ENCODE data around the gene ZNF443.
A peak's percentile ranks its signal among the peaks of the same experiment; 100 is the strongest.
"Not testable (repeated sequence)": the region's sequence is repeated elsewhere in the genome, so short reads cannot be mapped to it uniquely, and the experiment has no call there.

ZNF443 gene

DNA sequence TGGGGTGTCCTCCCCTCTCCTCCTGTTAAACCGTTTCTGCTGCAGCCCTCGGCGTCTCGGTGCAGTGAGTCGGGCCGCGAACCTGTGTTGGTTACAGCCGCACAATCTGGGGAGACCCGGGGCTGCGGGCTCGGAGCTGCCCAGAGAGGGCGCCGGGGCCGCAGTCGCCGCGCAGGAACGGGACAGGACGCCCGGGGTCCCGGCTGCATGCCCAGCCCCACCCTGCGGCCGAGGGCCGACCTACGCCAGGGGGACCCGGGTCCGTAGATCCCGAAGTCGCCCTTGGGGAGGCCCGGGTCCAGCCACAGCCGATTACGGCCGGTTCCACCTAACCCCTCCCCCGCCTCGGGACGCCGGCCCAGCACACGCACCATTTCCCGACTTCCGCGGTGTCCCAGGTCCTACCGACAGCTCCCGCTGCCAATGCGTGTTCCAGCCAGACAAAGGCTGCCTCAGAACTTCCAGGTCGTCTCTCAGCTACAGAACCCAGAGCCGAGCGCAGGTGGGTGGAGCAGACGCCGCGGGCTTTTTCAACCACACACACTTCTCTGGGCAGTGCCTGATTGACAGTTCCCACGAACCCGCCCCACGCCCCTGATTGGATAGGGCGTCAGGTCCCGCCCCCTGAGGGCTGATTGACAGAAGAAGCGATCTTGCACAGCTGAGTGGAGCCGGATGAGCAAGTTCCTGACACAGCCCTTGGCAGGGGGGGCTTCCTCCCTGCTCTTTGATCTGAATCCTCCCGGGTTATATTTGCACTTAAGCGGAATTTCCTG is at the start of gene ZNF443:
Gene ZNF443 (minus strand): TSS at position 481 of the 776 bp plus-strand sequence. CDS start 107 bp downstream, at position 374.
- peak; percentile 99 for DNase-seq

DNA sequence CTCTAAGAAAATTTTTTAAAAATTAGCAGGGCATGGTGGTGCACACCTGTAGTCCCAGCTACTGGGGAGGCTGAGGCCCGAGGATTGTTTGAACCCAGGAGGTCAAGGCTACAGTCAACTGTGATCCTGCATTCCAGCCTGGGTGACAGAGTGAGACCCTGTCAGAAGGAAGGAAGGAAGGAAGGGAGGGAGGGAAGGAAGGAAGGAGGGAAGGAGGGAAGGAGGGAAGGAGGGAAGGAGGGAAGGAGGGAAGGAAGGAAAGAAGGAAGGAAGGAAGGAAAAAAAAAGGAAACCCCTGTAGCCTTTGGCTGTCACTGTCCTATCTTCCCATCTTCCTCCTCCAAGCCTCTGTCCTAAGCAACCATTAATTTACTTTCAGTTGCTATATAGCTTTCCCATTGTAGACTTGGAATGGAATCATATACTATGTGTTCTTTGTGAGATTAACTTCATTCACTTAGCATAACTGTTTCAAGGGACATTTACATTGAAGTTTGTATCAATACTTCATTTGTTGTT is 45.5 kb upstream of the ZNF443 start:
- DNase-seq: not testable (repeated sequence)

DNA sequence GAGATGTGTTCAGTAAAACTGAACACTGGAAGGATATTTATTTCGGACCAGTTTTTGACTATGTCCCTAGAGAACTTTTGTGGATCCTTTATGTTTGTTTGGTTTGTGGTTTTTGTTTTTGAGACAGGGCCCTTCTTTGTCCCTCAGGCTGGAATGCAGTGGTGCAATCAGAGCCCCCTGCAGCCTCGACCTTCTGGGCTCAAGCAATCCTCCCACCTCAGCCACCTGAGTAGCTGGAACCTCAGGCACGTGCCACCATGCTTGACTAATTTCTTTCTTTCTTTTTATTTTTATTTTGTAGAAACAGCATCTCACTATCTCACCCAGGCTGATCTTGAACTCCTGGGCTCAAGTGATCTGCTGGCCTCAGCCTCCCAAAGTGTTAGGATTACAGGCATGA is 44.8 kb upstream of the ZNF443 start:
- no peak for DNase-seq

- DNase-seq: no peak
Observed at GRCh38 chr19:12485052-12485416, 44.2 kb upstream of the ZNF443 start.

GRCh38 chr19:12484371-12485051 is 43.7 kb upstream of the ZNF443 start, which contains the start of gene ZNF709:
Gene ZNF709, minus strand, starts transcription at chr19:12484816. Its CDS starts 159 bp downstream, at chr19:12484657.
- DNase-seq: peak; percentile 86

DNA sequence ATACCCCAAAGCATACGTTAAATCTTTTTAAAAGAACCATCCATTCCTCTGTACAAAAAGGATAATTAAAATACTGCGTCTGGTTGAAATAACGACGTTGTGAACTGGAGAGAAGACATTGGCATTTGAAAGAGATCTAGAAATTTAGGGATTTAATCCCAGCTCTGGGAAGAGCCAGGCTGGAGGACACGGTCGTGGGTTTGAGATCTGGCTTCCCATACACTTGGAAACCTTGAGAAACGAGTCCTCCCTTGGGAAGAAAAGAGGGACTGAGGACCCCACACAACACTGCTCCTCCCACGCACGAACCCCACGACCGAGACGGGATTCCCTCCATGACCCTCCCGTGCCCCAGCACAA is 43.2 kb upstream of the ZNF443 start:
- DNase-seq: no peak

DNA sequence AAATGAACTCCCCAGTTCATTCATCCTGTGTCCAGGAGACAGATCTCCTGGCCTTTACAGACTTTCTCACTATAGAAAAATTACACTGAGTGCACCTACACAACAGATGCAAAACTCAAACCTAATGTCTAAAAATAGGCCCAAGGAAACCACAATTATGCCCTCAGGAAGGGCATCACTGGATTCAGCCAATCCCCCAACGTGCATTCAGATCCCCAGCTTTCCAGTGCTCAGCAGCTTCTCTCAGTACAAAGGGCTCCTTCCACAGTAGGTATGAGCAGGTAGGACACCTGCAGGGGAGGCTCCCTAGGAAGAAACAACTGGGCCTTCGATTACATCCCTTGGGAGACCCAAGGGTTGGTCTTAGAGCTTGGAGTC is 41.7 kb upstream of the ZNF443 start:
- no peak for DNase-seq

- no peak for DNase-seq
Observed at GRCh38 chr19:12481781-12482508, 41.1 kb upstream of the ZNF443 start.

DNA sequence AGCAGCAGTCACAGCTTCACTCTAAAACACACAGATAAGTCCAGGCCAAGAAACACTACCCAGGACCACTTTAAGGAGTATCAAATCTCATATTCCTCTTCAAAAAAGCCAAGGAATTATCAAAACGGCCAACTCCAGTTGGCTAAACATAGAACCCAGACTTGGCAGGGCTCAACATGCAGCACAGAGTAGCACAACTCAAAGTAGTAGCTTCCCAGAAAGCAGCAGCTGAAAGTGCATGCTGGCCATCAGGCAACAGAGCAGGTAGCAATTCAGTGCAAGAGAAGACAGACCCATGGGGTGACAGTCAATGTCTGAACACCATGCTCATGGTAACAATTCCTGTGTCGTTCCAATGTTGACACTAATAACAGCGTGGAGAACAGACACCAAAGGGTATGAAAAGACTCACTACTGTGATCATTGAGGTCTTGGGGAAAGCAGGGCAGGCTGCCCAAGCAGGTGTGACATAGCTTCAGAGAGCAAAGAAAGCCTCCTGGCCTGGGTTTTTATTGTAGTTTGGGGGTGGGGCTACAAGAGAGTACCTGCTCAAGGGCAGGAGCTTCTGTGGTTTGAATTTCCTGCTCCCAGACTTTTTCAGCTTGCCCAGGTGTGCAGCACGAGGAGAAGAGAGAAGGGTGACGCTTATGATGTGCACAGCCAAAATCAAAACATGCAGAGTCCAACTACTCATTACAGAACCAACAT is 37.6 kb upstream of the ZNF443 start:
- DNase-seq: no peak

DNA sequence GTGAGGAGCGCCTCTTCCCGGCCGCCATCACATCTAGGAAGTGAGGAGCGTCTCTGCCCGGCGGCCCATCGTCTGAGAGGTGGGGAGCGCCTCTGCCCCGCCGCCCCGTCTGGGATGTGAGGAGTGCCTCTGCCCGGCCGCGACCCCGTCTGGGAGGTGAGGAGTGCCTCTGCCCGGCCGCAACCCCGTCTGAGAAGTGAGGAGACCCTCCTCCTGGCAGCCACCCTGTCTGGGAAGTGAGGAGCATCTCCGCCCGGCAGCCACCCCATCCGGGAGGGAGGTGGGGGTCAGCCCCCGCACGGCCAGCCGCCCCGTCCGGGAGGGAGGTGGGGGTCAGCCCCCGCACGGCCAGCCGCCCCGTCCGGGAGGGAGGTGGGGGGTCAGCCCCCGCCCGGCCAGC is 26.8 kb upstream of the ZNF443 start:
- not testable (repeated sequence) for DNase-seq

- no peak for DNase-seq
Observed at GRCh38 chr19:12465211-12465610, 24.4 kb upstream of the ZNF443 start.

DNA sequence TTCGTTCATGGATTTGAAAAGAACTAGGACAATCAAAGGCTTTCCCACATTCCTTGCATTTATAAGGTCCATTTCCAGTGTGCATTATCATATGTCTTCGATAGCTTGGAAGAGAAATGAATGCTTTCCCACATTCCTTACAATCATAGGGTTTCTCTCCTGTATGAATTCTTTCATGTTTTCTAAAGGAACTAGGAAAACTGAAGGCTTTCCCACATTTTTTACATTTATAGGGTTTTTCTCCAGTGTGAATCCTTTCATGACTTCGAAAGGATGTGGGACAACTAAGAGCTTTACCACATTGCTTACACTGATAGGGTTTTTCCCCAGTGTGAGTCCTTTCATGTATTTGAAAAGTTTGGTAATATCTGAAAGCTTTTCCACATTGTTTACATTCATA is 23.9 kb upstream of the ZNF443 start:
- DNase-seq: no peak

DNA sequence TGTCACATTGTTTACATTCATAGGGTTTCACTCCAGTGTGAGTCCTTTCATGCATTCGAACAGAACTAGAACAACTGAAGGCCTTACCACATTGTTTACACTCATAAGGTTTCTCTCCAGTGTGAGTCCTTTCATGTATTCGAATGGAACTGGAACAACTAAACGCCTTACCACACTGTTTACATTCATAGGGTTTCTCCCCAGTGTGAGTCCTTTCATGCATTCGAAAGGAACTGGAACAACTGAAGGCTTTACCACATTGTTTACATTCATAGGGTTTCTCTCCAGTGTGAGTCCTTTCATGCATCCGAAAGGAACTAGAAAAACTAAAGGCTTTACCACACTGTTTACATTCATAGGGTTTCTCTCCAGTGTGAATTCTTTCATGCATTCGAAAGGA is 23.3 kb upstream of the ZNF443 start:
- not testable (repeated sequence) for DNase-seq

DNA sequence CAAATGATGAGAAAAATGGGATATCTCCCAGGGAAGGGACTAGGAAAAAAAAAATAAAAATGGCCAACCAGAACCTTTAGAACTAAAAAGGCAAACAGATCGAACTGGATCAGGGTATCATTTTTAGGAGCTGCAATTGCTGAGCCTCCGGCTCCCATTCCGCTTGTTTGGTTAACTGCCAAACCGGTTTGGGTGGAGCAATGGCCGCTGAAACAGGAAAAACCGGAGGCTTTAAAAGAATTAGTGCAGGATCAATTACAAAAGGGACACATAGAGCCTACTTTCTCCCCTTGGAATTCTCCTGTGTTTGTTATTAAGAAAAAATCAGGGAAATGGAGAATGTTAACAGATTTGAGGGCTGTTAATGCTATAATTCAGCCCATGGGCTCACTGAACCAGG is 12.7 kb upstream of the ZNF443 start:
- DNase-seq: no peak

GRCh38 chr19:12450844-12451243 is 10.0 kb upstream of the ZNF443 start:
- no peak for DNase-seq

GRCh38 chr19:12448808-12449207 is 8.0 kb upstream of the ZNF443 start:
- no peak for DNase-seq

DNA sequence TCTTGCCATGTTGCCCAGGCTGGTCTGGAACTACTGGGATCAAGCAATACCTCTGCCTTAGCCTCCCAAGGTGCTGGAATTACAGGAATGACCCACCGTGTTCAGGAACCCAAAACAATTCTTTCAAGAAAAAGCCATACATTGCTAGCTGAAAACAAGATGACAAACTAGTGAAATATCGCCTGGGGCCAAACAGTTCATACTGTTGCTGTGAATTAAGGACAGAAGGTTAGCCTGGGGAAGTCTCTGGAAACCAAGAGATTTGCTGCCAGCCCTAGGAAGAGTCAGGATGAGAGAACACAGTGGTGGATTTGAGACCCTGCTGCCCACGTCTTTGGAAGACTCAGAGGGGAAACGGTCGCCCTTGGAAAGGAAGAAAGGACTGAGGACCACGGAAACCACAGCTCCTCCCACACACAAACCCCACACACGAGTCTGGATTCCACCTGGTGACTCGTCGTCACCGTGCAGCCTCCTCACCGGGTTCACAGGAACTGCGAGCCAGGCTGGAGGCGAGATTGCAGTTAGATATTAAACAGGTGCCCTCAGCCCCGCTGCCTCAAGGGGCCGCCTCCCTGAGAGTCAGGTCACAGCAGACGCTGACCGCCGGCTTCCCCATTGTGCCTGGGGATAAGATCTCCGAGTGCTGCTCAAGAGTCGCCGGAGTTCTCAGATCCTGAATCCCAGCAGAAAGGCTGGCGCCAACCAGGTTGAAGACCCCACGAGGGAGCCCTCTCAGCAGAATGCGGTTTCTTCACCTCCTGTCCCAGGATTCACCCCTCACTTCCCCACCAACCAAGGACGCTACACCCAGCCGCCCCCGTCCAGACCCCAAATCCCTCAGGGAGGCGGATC is 908 bp downstream of the ZNF443 start:
- DNase-seq: peak; percentile 55

- DNase-seq: not testable (repeated sequence)
Observed at GRCh38 chr19:12430726-12431299, 10.0 kb downstream of the ZNF443 start.

DNA sequence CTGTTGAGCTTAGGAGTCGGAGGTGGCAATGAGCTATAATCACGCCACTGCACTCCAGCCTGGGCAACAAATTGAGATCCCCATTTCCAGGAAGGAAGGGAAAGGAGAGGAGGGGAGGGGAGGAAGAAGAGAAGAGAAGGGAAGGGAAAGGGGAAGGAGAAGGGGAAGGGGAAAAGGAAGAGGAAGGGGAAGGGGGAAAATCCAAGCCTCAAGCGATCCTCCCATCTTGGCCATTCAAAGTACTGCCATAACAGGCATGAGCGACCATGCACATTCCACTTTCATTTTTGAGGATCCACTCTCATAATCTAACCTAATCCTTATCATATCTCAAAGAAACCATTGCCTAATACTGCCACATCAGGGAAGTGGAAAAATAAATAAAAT is 14.9 kb downstream of the ZNF443 start:
- no peak for DNase-seq

DNA sequence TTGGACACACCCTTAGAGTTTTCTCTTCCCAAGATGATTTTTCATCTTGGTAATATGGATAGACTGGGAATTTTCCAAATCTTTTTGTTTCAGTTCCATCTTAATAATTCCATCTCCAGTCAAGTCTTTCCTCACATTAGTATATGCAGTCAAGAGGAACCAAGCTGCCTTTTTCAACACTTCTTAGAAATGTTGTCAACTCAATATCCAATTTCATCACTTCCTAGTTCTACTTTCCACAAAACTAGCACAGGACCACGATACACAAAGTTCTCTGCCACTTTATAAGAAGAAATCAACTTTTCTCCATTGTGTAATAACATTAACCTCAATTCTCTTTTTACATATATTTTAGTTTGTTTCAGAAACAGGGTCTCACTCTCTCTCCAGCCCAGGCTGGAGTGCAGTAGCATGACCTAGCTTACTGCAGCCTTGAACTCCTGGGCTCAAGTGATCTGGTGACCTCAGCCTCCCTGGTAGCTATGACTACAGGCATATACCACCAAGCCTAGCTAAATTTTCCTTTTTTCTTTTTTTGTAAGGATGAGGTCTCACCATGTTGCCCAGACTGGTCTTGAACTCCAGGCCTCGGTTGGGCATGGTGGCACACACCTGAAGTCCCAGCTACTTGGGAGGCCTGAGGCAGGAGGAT is 15.5 kb downstream of the ZNF443 start:
- no peak for DNase-seq

- DNase-seq: not testable (repeated sequence)
Observed at GRCh38 chr19:12417273-12417672, 23.5 kb downstream of the ZNF443 start.
